Adipocyte (in vitro differentiated cells): ENCODE measurements around the gene GIGYF1.
A peak's percentile ranks its signal among the peaks of the same experiment; 100 is the strongest.
"Not testable (repeated sequence)": the region's sequence is repeated elsewhere in the genome, so short reads cannot be mapped to it uniquely, and the experiment has no call there.

ENCODE experiments used
- DNase-seq: peaks from one replicate; pipeline ENCODE4 v3.0.0-alpha.2; 2015; ENCODE audit warnings: low read depth
- H3K27me3 ChIP-seq: replicated peaks from 2 replicates; pipeline ENCODE4 v1.7.0; 2013; ENCODE audit warnings: mild to moderate bottlenecking, low read length, moderate library complexity; ENCODE audit not compliant: control insufficient read depth, insufficient read depth
- H3K36me3 ChIP-seq: 2 replicates; pipeline ENCODE4 v1.7.0; 2013; ENCODE audit warnings: low read length, mild to moderate bottlenecking, moderate library complexity; ENCODE audit not compliant: control insufficient read depth, insufficient read depth, severe bottlenecking
- H3K4me1 ChIP-seq: 2 replicates; pipeline ENCODE4 v1.7.0; 2013; ENCODE audit warnings: mild to moderate bottlenecking, low read length, moderate library complexity; ENCODE audit not compliant: control insufficient read depth, insufficient read depth
- H3K4me3 ChIP-seq: 2 replicates; pipeline ENCODE4 v1.7.0; 2013; ENCODE audit warnings: mild to moderate bottlenecking, low read length, moderate library complexity
- H3K9ac ChIP-seq: 2 replicates; pipeline ENCODE4 v1.7.0; 2013; ENCODE audit warnings: mild to moderate bottlenecking, low read length, moderate library complexity
- H3K9me3 ChIP-seq: 2 replicates; pipeline ENCODE4 v1.7.0; 2013; ENCODE audit warnings: mild to moderate bottlenecking, low read length, moderate library complexity; ENCODE audit not compliant: control insufficient read depth

GIGYF1 gene

DNA sequence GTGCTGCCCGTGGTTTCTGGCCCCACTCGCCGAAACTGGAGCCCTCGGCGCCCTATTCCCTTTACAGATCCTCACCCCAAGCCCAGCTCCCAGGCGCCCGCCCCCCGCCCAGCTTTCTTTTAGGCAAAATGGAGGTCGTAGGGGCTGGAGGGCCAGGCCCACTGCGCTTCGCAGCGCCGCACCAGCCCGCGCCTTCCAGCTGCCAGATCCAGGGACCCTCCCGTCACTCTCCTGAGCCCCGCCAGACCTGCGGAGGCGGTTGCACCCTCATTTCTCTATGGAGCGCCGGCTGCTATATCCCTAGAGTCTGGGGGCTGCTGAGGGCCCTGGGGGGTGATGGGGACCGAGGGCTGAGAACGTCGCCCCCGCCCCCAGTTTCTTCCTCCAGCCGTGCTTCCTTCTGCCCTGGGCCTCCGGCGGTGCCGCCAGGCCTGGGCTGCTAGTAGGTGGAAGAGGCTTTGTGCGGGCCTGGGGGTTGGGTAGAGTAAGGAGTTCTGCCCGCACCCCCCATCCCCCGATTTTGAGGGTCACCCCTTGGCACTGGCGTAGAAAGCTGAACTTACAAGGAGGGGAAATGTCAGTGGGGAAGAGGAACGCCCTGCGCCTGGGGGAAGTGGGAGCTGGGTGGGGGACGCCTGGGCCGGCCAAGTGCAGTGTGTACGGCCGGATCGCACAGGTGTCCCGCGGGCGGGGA lies 19.5 kb downstream of the GIGYF1 start:
- Histone ChIP-seq H3K4me3 (peak overlapping the region; percentile 95), H3K27me3 (no peaks in the 10 kb centered on the region), H3K4me1 (peaks cover 12% of the 10 kb centered on the region), H3K9ac (peak overlapping the region; percentile 94), H3K9me3 (no peaks in the 10 kb centered on the region), H3K36me3 (peaks cover 30% of the 10 kb centered on the region)
- DNase-seq: no peak

DNA sequence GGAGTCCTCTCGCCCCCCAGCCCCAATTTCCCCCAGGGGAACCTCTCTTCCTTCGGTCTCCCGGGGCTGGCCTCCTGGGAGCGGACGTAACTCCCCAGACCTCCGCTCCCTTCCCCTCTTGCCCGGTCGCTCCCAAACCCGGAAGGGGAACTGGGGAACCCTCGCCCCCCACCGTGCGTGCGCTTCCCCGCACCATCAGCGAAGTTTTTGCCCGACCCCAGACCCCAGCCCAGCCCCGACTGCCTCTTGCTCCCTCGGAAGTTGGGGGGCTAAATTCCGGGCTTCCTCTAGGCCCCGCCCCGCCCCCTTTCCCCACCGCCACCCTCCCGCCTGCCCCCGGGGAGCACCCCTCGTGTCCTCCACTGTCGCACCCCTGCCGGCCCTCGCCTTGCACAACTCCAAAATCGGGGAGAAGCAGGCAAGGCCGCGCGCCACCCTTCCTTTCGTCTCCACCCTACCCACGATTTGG lies 20.1 kb downstream of the GIGYF1 start:
- peak overlapping the region; percentile 95 for H3K4me3 ChIP-seq
- H3K9ac ChIP-seq: peak overlapping the region; percentile 94
- H3K4me1 ChIP-seq: peaks cover 9% of the 10 kb centered on the region
- no peaks in the 10 kb centered on the region for H3K27me3 ChIP-seq
- peaks cover 26% of the 10 kb centered on the region for H3K36me3 ChIP-seq
- H3K9me3 ChIP-seq: no peaks in the 10 kb centered on the region
- peak; percentile 59 for DNase-seq

DNA sequence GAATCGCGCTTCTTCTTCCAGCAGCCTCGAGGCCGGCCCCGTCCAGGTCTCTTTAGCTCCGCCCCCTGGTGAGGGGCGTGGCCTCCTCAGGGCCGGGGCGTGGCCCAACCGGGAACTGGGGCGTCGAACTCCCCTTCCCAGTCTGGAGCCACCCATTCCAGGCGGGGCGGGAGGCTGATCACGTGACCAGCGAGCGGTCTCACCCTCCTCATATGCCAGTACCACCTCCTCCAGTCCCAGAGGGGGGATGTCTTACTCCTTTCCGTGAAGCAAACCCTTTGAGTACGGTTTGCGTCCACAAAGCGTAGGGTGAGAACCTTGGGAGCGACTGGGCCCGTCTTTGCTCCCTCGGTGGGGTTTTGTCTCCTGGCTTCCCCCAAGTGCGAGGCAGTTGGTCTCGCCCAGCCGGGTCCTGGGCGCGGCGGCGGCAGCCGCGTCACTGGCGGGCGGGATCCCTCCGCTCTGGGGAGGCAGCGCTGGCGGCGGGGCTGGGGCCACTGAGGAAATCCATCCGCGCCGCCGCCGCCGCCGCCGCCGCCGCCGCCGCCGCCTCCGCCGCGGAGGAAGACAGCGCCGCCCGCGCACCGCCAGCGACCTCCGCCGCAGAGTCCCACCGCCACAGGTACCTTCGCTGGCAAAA lies 20.6 kb downstream of the GIGYF1 start, which contains the start of gene GNB2:
GNB2 (plus strand) TSS at position 439 of the 640 bp plus-strand sequence. CDS start 2,526 bp downstream, outside the sequence.
- Histone ChIP-seq H3K27me3 (no peaks in the 10 kb centered on the region), H3K36me3 (peaks cover 22% of the 10 kb centered on the region), H3K9me3 (no peaks in the 10 kb centered on the region), H3K4me3 (peak within 1 kb of the TSS; percentile 95), H3K4me1 (peaks cover 7% of the 10 kb centered on the region), H3K9ac (peak within 1 kb of the TSS; percentile 94)
- peak; percentile 99 for DNase-seq

GRCh38 chr7:100671353-100672327 lies 22.4 kb downstream of the GIGYF1 start:
- Histone ChIP-seq H3K36me3 (peaks cover 4% of the 10 kb centered on the region), H3K4me3 (no peak overlapping the region)

DNA sequence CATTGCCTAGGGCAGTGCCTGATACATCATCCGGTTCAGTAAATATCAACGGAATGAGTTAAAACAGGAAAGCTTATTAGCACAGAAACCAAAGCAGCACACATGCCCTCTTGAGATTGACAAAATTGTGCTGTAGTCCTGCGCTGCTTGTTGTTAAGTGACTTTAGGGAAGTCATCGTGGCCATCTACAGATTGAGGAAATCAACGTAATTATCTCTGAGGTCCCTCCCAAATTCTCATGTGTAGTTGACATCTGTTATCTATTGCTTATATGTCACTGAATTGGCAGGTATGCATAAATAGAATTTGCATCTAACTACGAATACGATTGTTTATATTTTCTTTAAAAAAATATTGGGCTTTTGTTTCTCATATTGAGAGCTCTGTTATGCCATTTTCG lies 24.0 kb downstream of the GIGYF1 start:
- DNase-seq: no peak
- Histone ChIP-seq H3K36me3 (no peaks in the 10 kb centered on the region), H3K9me3 (no peaks in the 10 kb centered on the region), H3K27me3 (peaks cover 4% of the 10 kb centered on the region), H3K4me3 (no peak overlapping the region), H3K4me1 (no peaks in the 10 kb centered on the region), H3K9ac (no peak overlapping the region)

More at GRCh38 chr7:100671353-100672327, 22.4 kb downstream of the GIGYF1 start:
- no peak for DNase-seq
- H3K4me1 ChIP-seq: peaks cover 4% of the 10 kb centered on the region
- H3K9me3 ChIP-seq: no peaks in the 10 kb centered on the region
- no peak overlapping the region for H3K9ac ChIP-seq
- no peaks in the 10 kb centered on the region for H3K27me3 ChIP-seq

DNA sequence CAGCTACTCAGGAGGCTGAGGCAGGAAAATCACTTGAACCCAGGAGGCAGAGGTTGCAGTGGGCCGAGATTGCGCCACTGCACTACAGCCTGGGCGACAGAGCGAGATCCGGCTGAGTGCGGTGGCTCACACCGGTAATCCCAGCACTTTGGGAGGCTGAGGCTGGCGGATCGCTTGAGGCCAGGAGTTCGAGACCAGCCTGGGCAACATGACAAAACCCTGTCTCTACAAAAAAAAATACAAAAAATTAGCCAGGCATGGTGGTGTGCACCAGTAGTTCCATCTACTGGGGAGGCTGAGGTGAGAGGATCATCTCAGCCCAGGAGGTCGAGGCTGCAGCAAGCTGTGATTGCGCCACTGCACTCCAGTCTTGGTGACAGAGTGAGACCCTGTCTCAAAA lies 24.9 kb downstream of the GIGYF1 start:
- DNase-seq, H3K27me3 ChIP-seq: not testable (repeated sequence)

GRCh38 chr7:100668069-100668449 lies 26.0 kb downstream of the GIGYF1 start:
- no peak for DNase-seq
- no peak overlapping the region for H3K4me3 ChIP-seq
- H3K36me3 ChIP-seq: no peaks in the 10 kb centered on the region
- peaks cover 6% of the 10 kb centered on the region for H3K27me3 ChIP-seq
- H3K4me1 ChIP-seq: no peaks in the 10 kb centered on the region
- H3K9me3 ChIP-seq: no peaks in the 10 kb centered on the region
- H3K9ac ChIP-seq: no peak overlapping the region

More for the DNA sequence above, 24.9 kb downstream of the GIGYF1 start:
- H3K9me3 ChIP-seq, H3K4me3 ChIP-seq, H3K4me1 ChIP-seq, H3K36me3 ChIP-seq, H3K9ac ChIP-seq: not testable (repeated sequence)

DNA sequence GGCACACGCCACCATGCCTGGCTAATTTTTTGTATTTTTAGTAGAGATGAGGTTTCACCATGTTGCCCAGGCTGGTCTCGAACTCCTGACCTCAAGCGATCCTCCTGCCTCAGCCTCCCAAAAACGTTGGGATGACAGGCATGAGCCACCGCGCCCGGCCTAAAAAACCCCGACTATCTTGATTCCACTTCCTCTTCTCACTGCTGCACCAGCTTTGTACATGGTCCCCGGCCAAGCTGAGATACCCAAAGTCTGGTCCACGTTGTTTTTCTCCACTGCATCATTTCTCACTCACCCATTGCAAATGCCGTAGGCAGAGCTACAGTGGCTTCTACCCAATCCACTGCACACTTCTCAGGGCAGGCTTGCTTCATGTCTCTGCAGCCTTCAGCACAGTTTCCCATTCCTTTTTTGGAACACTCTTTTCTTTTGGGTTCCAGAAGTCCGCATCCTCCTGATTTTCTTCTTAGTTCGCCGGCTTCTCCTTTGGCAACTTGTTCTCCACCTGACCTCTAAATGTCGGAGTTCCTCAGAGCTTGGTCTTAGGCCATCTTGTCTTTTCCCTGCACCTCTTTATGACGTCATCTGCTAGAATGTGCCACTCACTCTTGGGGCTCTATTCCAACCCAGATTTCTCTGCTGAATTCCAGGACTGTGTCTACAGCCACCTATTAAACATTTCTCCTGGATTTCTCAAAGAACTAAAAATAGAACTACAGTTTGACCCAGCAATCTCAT lies 26.6 kb downstream of the GIGYF1 start:
- Histone ChIP-seq H3K9ac (no peak overlapping the region), H3K36me3 (no peaks in the 10 kb centered on the region), H3K4me1 (no peaks in the 10 kb centered on the region), H3K4me3 (no peak overlapping the region), H3K27me3 (peaks cover 6% of the 10 kb centered on the region), H3K9me3 (no peaks in the 10 kb centered on the region)
- no peak for DNase-seq

DNA sequence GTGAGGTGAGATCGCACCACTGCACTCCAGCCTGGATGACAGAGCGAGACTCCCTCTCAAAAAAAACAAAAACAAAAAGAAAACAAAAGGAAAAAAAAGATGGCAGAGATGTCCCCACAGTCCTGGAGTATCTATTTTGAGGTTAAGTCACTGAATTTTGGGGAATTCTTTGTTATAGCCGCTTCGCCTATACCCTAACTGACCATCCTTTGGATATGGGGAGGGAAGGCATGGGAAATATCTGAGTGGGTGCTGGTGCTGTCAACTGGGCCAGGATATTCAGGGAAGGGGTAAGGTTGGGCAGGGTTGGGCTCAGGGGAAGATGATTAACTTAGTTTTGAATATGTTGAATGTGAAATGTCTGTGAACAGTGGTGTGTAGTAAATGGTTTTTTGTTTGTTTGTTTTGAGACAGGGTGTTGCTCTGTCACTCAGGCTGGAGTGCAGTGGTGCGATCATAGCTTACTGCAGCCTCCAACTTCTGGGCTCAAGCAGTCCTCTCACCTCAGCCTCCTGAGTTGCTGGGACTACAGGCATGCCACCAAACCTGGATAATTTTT lies 28.8 kb downstream of the GIGYF1 start:
- Histone ChIP-seq H3K36me3 (no peaks in the 10 kb centered on the region), H3K27me3 (peaks cover 6% of the 10 kb centered on the region), H3K9ac (no peak overlapping the region), H3K9me3 (no peaks in the 10 kb centered on the region), H3K4me1 (no peaks in the 10 kb centered on the region), H3K4me3 (no peak overlapping the region)
- DNase-seq: no peak

GRCh38 chr7:100662194-100662776 lies 31.8 kb downstream of the GIGYF1 start:
- H3K9ac ChIP-seq, DNase-seq: not testable (repeated sequence)

More at GRCh38 chr7:100662194-100662776, 31.8 kb downstream of the GIGYF1 start:
- not testable (repeated sequence) for H3K4me3 ChIP-seq, H3K4me1 ChIP-seq, H3K9me3 ChIP-seq, H3K36me3 ChIP-seq
- H3K27me3 ChIP-seq: peaks cover 16% of the 10 kb centered on the region
